ENCODE data around the gene DCBLD2. TPM values are rescaled to one million over a fixed set of nuclear protein-coding genes. Genes with fewer than 3 reads are reported as not detected.

DCBLD2 gene
- total and polyA plus RNA-seq, 2 of the 13 experiments (the other 11 are each of a cell fraction or from before 2014, with no cell fraction given): 43.8 to 56.9 TPM

- Histone ChIP-seq H3K36me3 (replicated peaks in 1 of 2; ENCODE audit: control insufficient read depth in 1 of 2, insufficient read depth in 2 of 2, low read length in 2 of 2) (peaks cover 3 to 7% of the 10 kb centered on the region in 2 experiments; a peak in 2 of 5 replicates), H2AFZ (ENCODE audit: low read length) (no peak overlapping the region), H3K27me3 (ENCODE audit: control insufficient read depth in 1 of 2, insufficient read depth in 2 of 2, low read length in 2 of 2) (no peaks in the 10 kb centered on the region), H3K4me2 (ENCODE audit: low read depth, low read length) (no peak overlapping the region), H3K27ac (ENCODE audit: extremely low read length, insufficient read depth, low read length) (no peak overlapping the region), H3K79me2 (ENCODE audit: insufficient read depth, low read length) (no peaks in the 10 kb centered on the region), H3K9ac (ENCODE audit: insufficient read depth, low read depth, low read length) (no peak overlapping the region), H3K9me3 (ENCODE audit: low read length) (no peaks in the 10 kb centered on the region), H3K4me3 (replicated peaks in 1 of 3; ENCODE audit: insufficient read depth in 1 of 3, low read depth in 2 of 3, low read length in 3 of 3) (no peak overlapping the region), H4K20me1 (ENCODE audit: insufficient read depth, low read length) (no peaks in the 10 kb centered on the region), H3K4me1 (ENCODE audit: insufficient read depth, low read length) (no peaks in the 10 kb centered on the region)
- POLR2A ChIA-PET: no interaction called here
- no peak for TF ChIP-seq HNF4A (CRISPR knock-in tag; IDR thresholded peaks at IDR 0.05)
- TF ChIP-seq U2AF2 (IDR thresholded peaks at IDR 0.05; ENCODE audit: low read depth, low read length): no peak
- 0 out of 2 replicates have a peak, but pooled peaks have one; percentile 4 for TF ChIP-seq CTCF (CRISPR knock-in tag; IDR thresholded peaks at IDR 0.05)
- no peak for TF ChIP-seq HNRNPLL (IDR thresholded peaks at IDR 0.05; ENCODE audit: low read depth, low read length, poor library complexity, severe bottlenecking)
- TF ChIP-seq STAG1 (CRISPR knock-in tag; IDR thresholded peaks at IDR 0.05): peak; percentile 23; the same call in 1 of the 2 replicates
- no peak for TF ChIP-seq FOXK2 (IDR thresholded peaks at IDR 0.05)
- TF ChIP-seq EHMT2 (IDR thresholded peaks at IDR 0.05; ENCODE audit: borderline replicate concordance, low read depth, low read length): no peak
- DNase-seq (ENCODE audit: low spot score): no peak
- no peak for FAIRE-seq
- BruUV-seq (replicated peaks): no TSS peak
- no peak for ATAC-seq
- CTCF ChIA-PET (ENCODE audit: low intra/inter-chr PET ratio, low total read pairs): no interaction called here
- intact Hi-C loops (cut with micrococcal nuclease; ENCODE audit: unreplicated experiment): no loop called here
- 92% methylated on average over 6 of the region's 6 CpGs for WGBS (ENCODE audit: low lambda C conversion rate)
- in situ Hi-C loops (cut with HindIII; ENCODE audit: extremely low pct_ligation_motif_present, low pct_unique_long_range_greater_than_20kb): no loop called here
Observed at GRCh38 chr3:98824256-98824655, 77.2 kb downstream of the DCBLD2 start.

GRCh38 chr3:98823791-98824190 is 77.7 kb downstream of the DCBLD2 start:
- Histone ChIP-seq H3K79me2 (ENCODE audit: insufficient read depth, low read length) (no peaks in the 10 kb centered on the region), H3K9me3 (ENCODE audit: low read length) (no peaks in the 10 kb centered on the region), H3K27me3 (ENCODE audit: control insufficient read depth in 1 of 2, insufficient read depth in 2 of 2, low read length in 2 of 2) (no peaks in the 10 kb centered on the region), H3K4me1 (ENCODE audit: insufficient read depth, low read length) (no peaks in the 10 kb centered on the region), H3K4me2 (ENCODE audit: low read depth, low read length) (no peak overlapping the region), H3K4me3 (replicated peaks in 1 of 3; ENCODE audit: insufficient read depth in 1 of 3, low read depth in 2 of 3, low read length in 3 of 3) (no peak overlapping the region), H4K20me1 (ENCODE audit: insufficient read depth, low read length) (no peaks in the 10 kb centered on the region), H3K27ac (ENCODE audit: extremely low read length, insufficient read depth, low read length) (no peak overlapping the region), H3K36me3 (replicated peaks in 1 of 2; ENCODE audit: control insufficient read depth in 1 of 2, insufficient read depth in 2 of 2, low read length in 2 of 2) (peaks cover 3 to 11% of the 10 kb centered on the region in 2 experiments; a peak in 2 of 5 replicates), H3K9ac (ENCODE audit: insufficient read depth, low read depth, low read length) (no peak overlapping the region), H2AFZ (ENCODE audit: low read length) (no peak overlapping the region)
- no TSS peak for BruUV-seq (replicated peaks)
- no peak for TF ChIP-seq ZNF30 (CRISPR knock-in tag; IDR thresholded peaks at IDR 0.05)
- no peak for TF ChIP-seq MAFG (CRISPR knock-in tag; IDR thresholded peaks at IDR 0.05)
- no peak for TF ChIP-seq SNAPC2 (CRISPR knock-in tag; IDR thresholded peaks at IDR 0.05)
- no peak for TF ChIP-seq ZNF776 (CRISPR knock-in tag; IDR thresholded peaks at IDR 0.05)
- TF ChIP-seq TARDBP (CRISPR knock-in tag; IDR thresholded peaks at IDR 0.05): no peak
- no peak for TF ChIP-seq ZNF281 (CRISPR knock-in tag; IDR thresholded peaks at IDR 0.05; ENCODE audit: borderline replicate concordance)
- no peak for TF ChIP-seq KLF15 (CRISPR knock-in tag; IDR thresholded peaks at IDR 0.05; ENCODE audit: borderline replicate concordance)
- no peak for TF ChIP-seq ZFP1 (CRISPR knock-in tag; IDR thresholded peaks at IDR 0.05)
- no peak for TF ChIP-seq ZNF605 (CRISPR knock-in tag; IDR thresholded peaks at IDR 0.05)
- TF ChIP-seq ZNF101 (CRISPR knock-in tag; IDR thresholded peaks at IDR 0.05; ENCODE audit: borderline replicate concordance, low read depth): no peak
- DNase-seq (ENCODE audit: low spot score) (no peak), FAIRE-seq (no peak), ATAC-seq (no peak)
- 93% methylated on average over 4 of the region's 4 CpGs for WGBS (ENCODE audit: low lambda C conversion rate)
- in situ Hi-C loops (cut with HindIII; ENCODE audit: extremely low pct_ligation_motif_present, low pct_unique_long_range_greater_than_20kb): no loop called here
- ChIA-PET POLR2A (no interaction called here), CTCF (ENCODE audit: low intra/inter-chr PET ratio, low total read pairs) (no interaction called here)
- intact Hi-C loops (cut with micrococcal nuclease; ENCODE audit: unreplicated experiment): no loop called here

All from HepG2 (cell line).